ENCODE measurements around the gene MUC5B. TPM values are rescaled to one million over a fixed set of nuclear protein-coding genes. Genes with fewer than 3 reads are reported as not detected.

Gene MUC5B
- total and polyA plus RNA-seq, 2 of the 13 experiments (the other 11 are each of a cell fraction or from before 2014, with no cell fraction given): 0.01 TPM; not detected in 1

DNA sequence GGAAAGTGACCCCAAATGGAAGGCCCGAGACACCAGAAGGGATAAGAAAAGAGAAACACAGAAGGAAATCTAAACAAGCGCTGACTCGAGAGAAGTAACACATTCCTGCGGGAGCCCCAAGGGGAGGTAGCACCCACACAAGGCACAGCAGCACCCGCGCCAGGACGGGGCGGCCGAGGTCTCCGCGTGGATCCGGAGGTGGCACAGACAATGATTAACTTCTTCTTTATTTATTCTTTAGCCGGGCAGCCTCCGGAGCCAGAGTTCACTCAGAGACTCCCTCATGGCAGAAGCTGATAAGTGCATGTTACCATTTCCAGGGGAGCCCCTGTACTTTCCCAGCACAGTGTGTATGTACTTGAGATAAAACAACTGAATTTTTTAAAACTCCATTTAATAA lies 81.5 kb downstream of the MUC5B start (continued):
- TF ChIP-seq MYC (CRISPR knock-in tag; IDR thresholded peaks at IDR 0.05; ENCODE audit: borderline replicate concordance) (peak; percentile 82; the same call in 1 of the 2 replicates), ZNF431 (CRISPR knock-in tag; IDR thresholded peaks at IDR 0.05; ENCODE audit: borderline replicate concordance, low read depth) (no peak; the same call in 1 of the 2 replicates), ZNF550 (CRISPR knock-in tag; IDR thresholded peaks at IDR 0.05; ENCODE audit: borderline replicate concordance) (no peak), NFIC (IDR thresholded peaks at IDR 0.05; ENCODE audit: low read length) (no peak), DR1 (CRISPR knock-in tag; IDR thresholded peaks at IDR 0.05) (0 out of 2 replicates have a peak, but pooled peaks have one; percentile 42), MIER3 (CRISPR knock-in tag; IDR thresholded peaks at IDR 0.05; ENCODE audit: borderline replicate concordance) (no peak), SMAD9 (CRISPR knock-in tag; IDR thresholded peaks at IDR 0.05) (no peak), MAZ (IDR thresholded peaks at IDR 0.05; ENCODE audit: borderline replicate concordance, low read depth, low read length) (0 out of 2 replicates have a peak, but pooled peaks have one; percentile 54), MAZ (CRISPR knock-in tag; IDR thresholded peaks at IDR 0.05; ENCODE audit: low read depth) (peak; percentile 33; the same call in 1 of the 2 replicates), MAFG (CRISPR knock-in tag; IDR thresholded peaks at IDR 0.05) (no peak), HOXA7 (CRISPR knock-in tag; IDR thresholded peaks at IDR 0.05) (no peak), NFIB (CRISPR knock-in tag; IDR thresholded peaks at IDR 0.05; ENCODE audit: borderline replicate concordance) (no peak), TGIF2 (CRISPR knock-in tag; IDR thresholded peaks at IDR 0.05) (0 out of 2 replicates have a peak, but pooled peaks have one; percentile 22), ZNF616 (CRISPR knock-in tag; IDR thresholded peaks at IDR 0.05; ENCODE audit: low read depth) (no peak), RARA (CRISPR knock-in tag; IDR thresholded peaks at IDR 0.05) (peak; percentile 34; the same call in 1 of the 2 replicates), CHD2 (IDR thresholded peaks at IDR 0.05; ENCODE audit: low read depth, low read length) (no peak), SP140L (CRISPR knock-in tag; IDR thresholded peaks at IDR 0.05; ENCODE audit: borderline replicate concordance) (no peak), ZMAT3 (CRISPR knock-in tag; conservative IDR thresholded peaks at IDR 0.05) (peak; percentile 55; the same call in 1 of the 2 replicates), MXI1 (IDR thresholded peaks at IDR 0.05; ENCODE audit: borderline replicate concordance, low read depth, low read length) (peak; percentile 60; the same call in 1 of the 3 replicates), SAFB2 (CRISPR knock-in tag; IDR thresholded peaks at IDR 0.05; ENCODE audit: borderline replicate concordance, low read depth) (no peak), RBM22 (optimal IDR thresholded peaks at IDR 0.05; ENCODE audit: low read length) (no peak), ATRX (CRISPR knock-in tag; IDR thresholded peaks at IDR 0.05; ENCODE audit: borderline replicate concordance) (no peak), MTA3 (CRISPR knock-in tag; IDR thresholded peaks at IDR 0.05) (no peak), ZNF34 (CRISPR knock-in tag; IDR thresholded peaks at IDR 0.05; ENCODE audit: borderline replicate concordance) (no peak), POLR2G (IDR thresholded peaks at IDR 0.05; ENCODE audit: low read depth, low read length) (peak; percentile 80)
- TF ChIP-seq, protein P1, sequence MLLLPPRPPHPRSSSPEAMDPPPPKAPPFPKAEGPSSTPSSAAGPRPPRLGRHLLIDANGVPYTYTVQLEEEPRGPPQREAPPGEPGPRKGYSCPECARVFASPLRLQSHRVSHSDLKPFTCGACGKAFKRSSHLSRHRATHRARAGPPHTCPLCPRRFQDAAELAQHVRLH (CRISPR knock-in tag; IDR thresholded peaks at IDR 0.05; ENCODE audit: borderline replicate concordance, low read depth): no peak
- TF ChIP-seq, protein P2, sequence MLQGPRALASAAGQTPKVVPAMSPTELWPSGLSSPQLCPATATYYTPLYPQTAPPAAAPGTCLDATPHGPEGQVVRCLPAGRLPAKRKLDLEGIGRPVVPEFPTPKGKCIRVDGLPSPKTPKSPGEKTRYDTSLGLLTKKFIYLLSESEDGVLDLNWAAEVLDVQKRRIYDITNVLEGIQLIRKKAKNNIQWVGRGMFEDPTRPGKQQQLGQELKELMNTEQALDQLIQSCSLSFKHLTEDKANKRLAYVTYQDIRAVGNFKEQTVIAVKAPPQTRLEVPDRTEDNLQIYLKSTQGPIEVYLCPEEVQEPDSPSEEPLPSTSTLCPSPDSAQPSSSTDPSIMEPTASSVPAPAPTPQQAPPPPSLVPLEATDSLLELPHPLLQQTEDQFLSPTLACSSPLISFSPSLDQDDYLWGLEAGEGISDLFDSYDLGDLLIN (CRISPR knock-in tag; IDR thresholded peaks at IDR 0.05; ENCODE audit: borderline replicate concordance): no peak
- TF ChIP-seq, protein P3, sequence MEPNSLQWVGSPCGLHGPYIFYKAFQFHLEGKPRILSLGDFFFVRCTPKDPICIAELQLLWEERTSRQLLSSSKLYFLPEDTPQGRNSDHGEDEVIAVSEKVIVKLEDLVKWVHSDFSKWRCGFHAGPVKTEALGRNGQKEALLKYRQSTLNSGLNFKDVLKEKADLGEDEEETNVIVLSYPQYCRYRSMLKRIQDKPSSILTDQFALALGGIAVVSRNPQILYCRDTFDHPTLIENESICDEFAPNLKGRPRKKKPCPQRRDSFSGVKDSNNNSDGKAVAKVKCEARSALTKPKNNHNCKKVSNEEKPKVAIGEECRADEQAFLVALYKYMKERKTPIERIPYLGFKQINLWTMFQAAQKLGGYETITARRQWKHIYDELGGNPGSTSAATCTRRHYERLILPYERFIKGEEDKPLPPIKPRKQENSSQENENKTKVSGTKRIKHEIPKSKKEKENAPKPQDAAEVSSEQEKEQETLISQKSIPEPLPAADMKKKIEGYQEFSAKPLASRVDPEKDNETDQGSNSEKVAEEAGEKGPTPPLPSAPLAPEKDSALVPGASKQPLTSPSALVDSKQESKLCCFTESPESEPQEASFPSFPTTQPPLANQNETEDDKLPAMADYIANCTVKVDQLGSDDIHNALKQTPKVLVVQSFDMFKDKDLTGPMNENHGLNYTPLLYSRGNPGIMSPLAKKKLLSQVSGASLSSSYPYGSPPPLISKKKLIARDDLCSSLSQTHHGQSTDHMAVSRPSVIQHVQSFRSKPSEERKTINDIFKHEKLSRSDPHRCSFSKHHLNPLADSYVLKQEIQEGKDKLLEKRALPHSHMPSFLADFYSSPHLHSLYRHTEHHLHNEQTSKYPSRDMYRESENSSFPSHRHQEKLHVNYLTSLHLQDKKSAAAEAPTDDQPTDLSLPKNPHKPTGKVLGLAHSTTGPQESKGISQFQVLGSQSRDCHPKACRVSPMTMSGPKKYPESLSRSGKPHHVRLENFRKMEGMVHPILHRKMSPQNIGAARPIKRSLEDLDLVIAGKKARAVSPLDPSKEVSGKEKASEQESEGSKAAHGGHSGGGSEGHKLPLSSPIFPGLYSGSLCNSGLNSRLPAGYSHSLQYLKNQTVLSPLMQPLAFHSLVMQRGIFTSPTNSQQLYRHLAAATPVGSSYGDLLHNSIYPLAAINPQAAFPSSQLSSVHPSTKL (CRISPR knock-in tag; IDR thresholded peaks at IDR 0.05): peak; percentile 66

Data from HepG2 (cell line).